H9 (cell line): ENCODE data around the gene ANKRD35. TPM values are rescaled to one million over a fixed set of nuclear protein-coding genes. Genes with fewer than 3 reads are reported as not detected.

ENCODE experiments used
- DNase-seq: peaks from one replicate; pipeline ENCODE4 v3.0.0-alpha.2; 2017
- H2AFZ ChIP-seq: one replicate; pipeline ENCODE4 v1.6.1; 2013; ENCODE audit warnings: mild to moderate bottlenecking, low read length, control low read depth, moderate library complexity
- H2AK5ac ChIP-seq: 2 replicates; pipeline ENCODE4 v1.6.1; 2013; ENCODE audit warnings: low read length, control low read depth, mixed read lengths; ENCODE audit not compliant: insufficient read length
- H2BK120ac ChIP-seq: one replicate; pipeline ENCODE4 v1.6.1; 2013; ENCODE audit warnings: low read depth, mild to moderate bottlenecking, low read length, control low read depth, inconsistent platforms; ENCODE audit not compliant: poor library complexity, severe bottlenecking
- H2BK12ac ChIP-seq: 2 replicates; pipeline ENCODE4 v1.6.1; 2013; ENCODE audit warnings: low read length, control low read depth, mixed read lengths, low read depth; ENCODE audit not compliant: insufficient read length
- H2BK15ac ChIP-seq: 2 replicates; pipeline ENCODE4 v1.6.1; 2013; ENCODE audit warnings: low read depth, low read length, control low read depth
- H2BK20ac ChIP-seq: one replicate; pipeline ENCODE4 v1.6.1; 2013; ENCODE audit warnings: low read depth, mild to moderate bottlenecking, low read length, control low read depth, inconsistent platforms; ENCODE audit not compliant: poor library complexity, severe bottlenecking
- H2BK5ac ChIP-seq: 2 replicates; pipeline ENCODE4 v1.6.1; 2013; ENCODE audit warnings: low read length, control low read depth, mixed read lengths; ENCODE audit not compliant: insufficient read length
- H3K14ac ChIP-seq: 2 replicates; pipeline ENCODE4 v1.6.1; 2013; ENCODE audit warnings: low read length, control low read depth; ENCODE audit not compliant: insufficient read depth
- H3K18ac ChIP-seq: 2 replicates; pipeline ENCODE4 v1.6.1; 2013; ENCODE audit warnings: low read depth, mild to moderate bottlenecking, mixed read lengths, low read length, control low read depth; ENCODE audit not compliant: insufficient read length
- H3K23ac ChIP-seq: 2 replicates; pipeline ENCODE4 v1.6.1; 2013; ENCODE audit warnings: low read length, control low read depth, mixed read lengths, low read depth; ENCODE audit not compliant: insufficient read length
- H3K23me2 ChIP-seq: 2 replicates; pipeline ENCODE4 v1.6.1; 2013; ENCODE audit warnings: low read depth, mild to moderate bottlenecking, mixed read lengths, low read length, control low read depth; ENCODE audit not compliant: insufficient read length, poor library complexity, severe bottlenecking
- H3K27ac ChIP-seq: 2 replicates; pipeline ENCODE4 v1.5.1; 2013; ENCODE audit warnings: low read length, control low read depth, mixed read lengths, low read depth; ENCODE audit not compliant: insufficient read length
- H3K27me3 ChIP-seq: 2 replicates; pipeline ENCODE4 v1.6.1; 2013; ENCODE audit warnings: low read length, control low read depth, inconsistent platforms; ENCODE audit not compliant: insufficient read depth
- H3K4ac ChIP-seq: 2 replicates; pipeline ENCODE4 v1.6.1; 2013; ENCODE audit warnings: low read depth, mild to moderate bottlenecking, control low read depth, inconsistent platforms, low read length, moderate library complexity
- H3K4me1 ChIP-seq: 2 replicates; pipeline ENCODE4 v1.6.1; 2013; ENCODE audit warnings: low read length, control low read depth, inconsistent platforms; ENCODE audit not compliant: insufficient read depth
- H3K4me2 ChIP-seq: 2 replicates; pipeline ENCODE4 v1.6.1; 2013; ENCODE audit warnings: low read length, control low read depth, mixed read lengths; ENCODE audit not compliant: insufficient read length, insufficient read depth
- H3K56ac ChIP-seq: 2 replicates; pipeline ENCODE4 v1.6.1; 2013; ENCODE audit warnings: low read depth, mild to moderate bottlenecking, mixed read lengths, low read length, control low read depth; ENCODE audit not compliant: insufficient read length
- H3K79me1 ChIP-seq: 2 replicates; pipeline ENCODE4 v1.6.1; 2013; ENCODE audit warnings: low read depth, mild to moderate bottlenecking, moderate library complexity, low read length, control low read depth, inconsistent platforms; ENCODE audit not compliant: insufficient read depth, poor library complexity, severe bottlenecking
- H3K79me2 ChIP-seq: 2 replicates; pipeline ENCODE4 v1.6.1; 2013; ENCODE audit warnings: low read length, control low read depth, inconsistent platforms; ENCODE audit not compliant: insufficient read depth
- H3K9ac ChIP-seq: 2 replicates; pipeline ENCODE4 v1.6.1; 2013; ENCODE audit warnings: low read length, control low read depth, mixed read lengths; ENCODE audit not compliant: insufficient read length; ENCODE audit errors: extremely low read depth
- H3K9me3 ChIP-seq: one replicate; pipeline ENCODE4 v1.6.1; 2013; ENCODE audit warnings: low read depth, low read length, inconsistent platforms; ENCODE audit not compliant: control insufficient read depth
- H3T11ph ChIP-seq: one replicate; pipeline ENCODE4 v1.6.1; 2013; ENCODE audit warnings: mild to moderate bottlenecking, low read length, control low read depth, inconsistent platforms
- H4K20me1 ChIP-seq: one replicate; pipeline ENCODE4 v1.6.1; 2013; ENCODE audit not compliant: control insufficient read depth, insufficient read length, insufficient read depth
- H4K5ac ChIP-seq: 2 replicates; pipeline ENCODE4 v1.6.1; 2013; ENCODE audit warnings: low read depth, mild to moderate bottlenecking, mixed read lengths, low read length, control low read depth; ENCODE audit not compliant: insufficient read length
- H4K8ac ChIP-seq: replicated peaks from 2 replicates; pipeline ENCODE4 v1.6.1; 2013; ENCODE audit warnings: low read length, control low read depth, mixed read lengths, low read depth; ENCODE audit not compliant: insufficient read length
- H4K91ac ChIP-seq: 2 replicates; pipeline ENCODE4 v1.6.1; 2013; ENCODE audit warnings: low read depth, mild to moderate bottlenecking, moderate library complexity, mixed read lengths, low read length, control low read depth; ENCODE audit not compliant: insufficient read length
- H3K27ac Mint-ChIP-seq, 3 experiments: 2 replicates in 2 of 3; 3 replicates in 1 of 3; pipeline ENCODE4 v1.8.0; 2020 to 2021; ENCODE audit warnings: mixed read lengths in 3 of 3, mild to moderate bottlenecking in 1 of 3, moderate library complexity in 1 of 3
- H3K27me3 Mint-ChIP-seq: 2 replicates; pipeline ENCODE4 v1.8.0; 2021; ENCODE audit warnings: low read depth, mild to moderate bottlenecking, moderate library complexity, mixed read lengths
- H3K36me3 Mint-ChIP-seq, 3 experiments: 2 replicates in 2 of 3; 3 replicates in 1 of 3; pipeline ENCODE4 v1.8.0; 2020 to 2021; ENCODE audit warnings: low read depth in 3 of 3, mixed read lengths in 3 of 3; ENCODE audit not compliant: insufficient read depth in 1 of 3
- H3K4me1 Mint-ChIP-seq, 2 experiments: 2 replicates each; pipeline ENCODE4 v1.8.0; 2020; ENCODE audit warnings: mixed read lengths in 2 of 2
- H3K4me3 Mint-ChIP-seq, 2 experiments: 2 replicates in 1 of 2; 3 replicates in 1 of 2; pipeline ENCODE4 v1.8.0; 2020 to 2021; ENCODE audit warnings: mild to moderate bottlenecking in 2 of 2, mixed read lengths in 2 of 2, moderate library complexity in 1 of 2
- H3K9me3 Mint-ChIP-seq, 2 experiments: 2 replicates in 1 of 2; 3 replicates in 1 of 2; pipeline ENCODE4 v1.8.0; 2020; ENCODE audit warnings: mild to moderate bottlenecking in 2 of 2, mixed read lengths in 2 of 2, moderate library complexity in 1 of 2
- CTCF ChIP-seq: fragments of 200-600 bp; sonication (generic); conservative IDR thresholded peaks from 3 replicates; pipeline ENCODE4 v1.8.0; 2021; ENCODE audit warnings: antibody characterized with exemption, mild to moderate bottlenecking
- WGBS: extraction: QIAGEN DNeasy Blood & Tissue Kit; methylation state at CpG from one replicate; pipeline ENCODE4 v1.1.7; 2013; ENCODE audit warnings: missing lambda C conversion rate, low lambda C conversion rate, mixed read lengths; ENCODE audit not compliant: insufficient read length; ENCODE audit errors: extremely low coverage; 5-methylcytosine and 5-hydroxymethylcytosine counted together
- total RNA-seq: library from RNA; stranded (reverse); gene quantifications from 2 replicates; pipeline ENCODE4 v1.2.1, GENCODE V29; 2021

ANKRD35 gene
- total RNA-seq, 1 experiment from 2014 or later: 0.28 TPM

- Histone ChIP-seq H3K56ac (no peak within 1 kb of the TSS), H2BK15ac (no peak within 1 kb of the TSS), H3K9me3 (no peaks in the 10 kb centered on the region), H2BK120ac (no peak within 1 kb of the TSS), H2BK12ac (no peak within 1 kb of the TSS), H3K23me2 (no peaks in the 10 kb centered on the region), H3K4me2 (peak within 1 kb of the TSS; percentile 88), H3K9ac (peak within 1 kb of the TSS; percentile 82), H2AK5ac (no peak within 1 kb of the TSS), H3K23ac (no peak within 1 kb of the TSS), H3K27me3 (no peaks in the 10 kb centered on the region), H3K18ac (peak within 1 kb of the TSS; percentile 93), H3K4ac (no peak within 1 kb of the TSS; the same call in 1 of the 2 replicates), H4K5ac (no peak within 1 kb of the TSS), H3T11ph (peak within 1 kb of the TSS; percentile 39), H3K14ac (peak within 1 kb of the TSS; percentile 91; the same call in 1 of the 2 replicates), H3K79me1 (no peaks in the 10 kb centered on the region), H3K27ac (peak within 1 kb of the TSS; percentile 54), H2BK5ac (peak within 1 kb of the TSS; percentile 47), H2BK20ac (no peak within 1 kb of the TSS), H4K91ac (no peak within 1 kb of the TSS), H3K4me1 (peaks cover 4% of the 10 kb centered on the region), H2AFZ (no peak within 1 kb of the TSS), H4K8ac (no peak within 1 kb of the TSS), H4K20me1 (no peaks in the 10 kb centered on the region), H3K79me2 (peaks cover 4% of the 10 kb centered on the region; the same call in 1 of the 2 replicates)
- Mint-ChIP-seq H3K4me3 (peak within 1 kb of the TSS; percentile 26 to 63; a peak in 4 of 5 replicates), H3K36me3 (peaks cover 2 to 10% (median 9%) of the 10 kb centered on the region in 3 experiments; a peak in 5 of 7 replicates), H3K4me1 (peaks cover 5 to 11% of the 10 kb centered on the region in 2 experiments), H3K27ac (peak within 1 kb of the TSS; percentile 31 to 48 (median 45); a peak in 3 of 7 replicates), H3K27me3 (no peaks in the 10 kb centered on the region), H3K9me3 (no peaks in the 10 kb centered on the region; a peak in 1 of 5 replicates)
- TF ChIP-seq CTCF: peak; percentile 75
- whole genome bisulfite sequencing: no CpG with 5 or more reads among the region's 41 CpGs
- peak; percentile 95 for DNase-seq
Measured at GRCh38 chr1:145927063-145927886, 41.6 kb upstream of the ANKRD35 start, which contains the start of gene RBM8A. Gene RBM8A (minus strand): TSS chr1:145927484. CDS start chr1:145927426, 58 bp downstream.
